Ascending aorta (tissue), 2 donors: ENCODE measurements around the gene GPR158. TPM values are rescaled to one million over a fixed set of nuclear protein-coding genes. Genes with fewer than 3 reads are reported as not detected.
"Not testable (repeated sequence)": the region's sequence is repeated elsewhere in the genome, so short reads cannot be mapped to it uniquely, and the experiment has no call there.

Source experiments
- DNase-seq, 2 donors: peaks; one replicate each; pipeline ENCODE4 v3.0.0-alpha.2; 2019; ENCODE audit warnings: low spot score in 2 of 2
- H3K27ac ChIP-seq, 2 donors: fragments of 200-600 bp; sonication (generic); one replicate each; pipeline ENCODE4 v1.5.1; 2016 to 2017; ENCODE audit warnings: mild to moderate bottlenecking in 1 of 2
- H3K27me3 ChIP-seq: fragments of 200-600 bp; sonication (generic); one replicate; pipeline ENCODE4 v1.5.1; 2017
- H3K36me3 ChIP-seq, 2 donors: fragments of 200-600 bp; sonication (generic); one replicate each; pipeline ENCODE4 v1.5.1; 2016
- H3K4me1 ChIP-seq, 2 donors: fragments of 200-600 bp; sonication (generic); one replicate each; pipeline ENCODE4 v1.5.1; 2016 to 2017; ENCODE audit warnings: mild to moderate bottlenecking in 1 of 2
- H3K4me3 ChIP-seq, 2 donors: fragments of 200-600 bp; sonication (generic); one replicate each; pipeline ENCODE4 v1.5.1; 2016 to 2017; ENCODE audit warnings: mild to moderate bottlenecking in 1 of 2
- H3K9me3 ChIP-seq, 2 donors: fragments of 200-600 bp; sonication (generic); one replicate each; pipeline ENCODE4 v1.5.1; 2016
- intact Hi-C: fragments of 100-400 bp; cut with DNase I; formaldehyde crosslinking; loops from one replicate; pipeline ENCODE4 v1.15.1; 2023
- total RNA-seq: library from RNA; depleted of rRNA; stranded (reverse); fragments of >200 nt; gene quantifications from one replicate; pipeline ENCODE4 v1.1.0, GENCODE V29; 2016
- TF ChIP-seq, protein P1 (sequence below), 3 experiments: fragments of 200-600 bp in 2 of 3; fragments of 450-650 bp in 1 of 3; sonication (generic) in 2 of 3; IDR thresholded peaks; one replicate each; pipeline ENCODE4 v1.5.1; 2016 to 2019; ENCODE audit warnings: antibody characterized with exemption in 3 of 3, mild to moderate bottlenecking in 1 of 3, moderate library complexity in 1 of 3

The GPR158 gene
- total RNA-seq, 1 donor from 2014 or later: not detected

DNA sequence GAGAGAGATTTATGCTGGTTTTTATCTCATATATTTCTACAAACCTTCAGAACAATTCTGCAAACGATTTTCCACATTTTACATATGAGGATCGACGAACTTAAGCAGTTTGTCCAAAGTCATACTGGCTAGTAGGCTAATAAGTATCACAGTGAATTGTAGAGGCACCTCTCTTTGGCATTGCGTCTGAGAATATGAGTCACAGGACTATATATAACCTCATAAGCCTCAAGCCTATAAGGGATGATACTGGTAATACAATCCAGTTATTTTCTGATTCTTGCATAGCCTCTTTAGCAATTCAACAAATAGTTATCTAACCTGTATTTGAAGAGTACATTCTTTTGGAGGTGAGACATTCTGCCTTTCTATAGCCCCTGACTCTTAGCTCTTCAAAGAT lies 129.8 kb downstream of the GPR158 start:
- DNase-seq: no peak
- intact Hi-C loops: no loop called here
- H3K4me3 ChIP-seq: no peak overlapping the region
- peaks cover 0 to 2% of the 10 kb centered on the region in 2 donors for H3K9me3 ChIP-seq
- no peak overlapping the region for H3K27ac ChIP-seq
- TF ChIP-seq, protein P1, sequence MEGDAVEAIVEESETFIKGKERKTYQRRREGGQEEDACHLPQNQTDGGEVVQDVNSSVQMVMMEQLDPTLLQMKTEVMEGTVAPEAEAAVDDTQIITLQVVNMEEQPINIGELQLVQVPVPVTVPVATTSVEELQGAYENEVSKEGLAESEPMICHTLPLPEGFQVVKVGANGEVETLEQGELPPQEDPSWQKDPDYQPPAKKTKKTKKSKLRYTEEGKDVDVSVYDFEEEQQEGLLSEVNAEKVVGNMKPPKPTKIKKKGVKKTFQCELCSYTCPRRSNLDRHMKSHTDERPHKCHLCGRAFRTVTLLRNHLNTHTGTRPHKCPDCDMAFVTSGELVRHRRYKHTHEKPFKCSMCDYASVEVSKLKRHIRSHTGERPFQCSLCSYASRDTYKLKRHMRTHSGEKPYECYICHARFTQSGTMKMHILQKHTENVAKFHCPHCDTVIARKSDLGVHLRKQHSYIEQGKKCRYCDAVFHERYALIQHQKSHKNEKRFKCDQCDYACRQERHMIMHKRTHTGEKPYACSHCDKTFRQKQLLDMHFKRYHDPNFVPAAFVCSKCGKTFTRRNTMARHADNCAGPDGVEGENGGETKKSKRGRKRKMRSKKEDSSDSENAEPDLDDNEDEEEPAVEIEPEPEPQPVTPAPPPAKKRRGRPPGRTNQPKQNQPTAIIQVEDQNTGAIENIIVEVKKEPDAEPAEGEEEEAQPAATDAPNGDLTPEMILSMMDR (IDR thresholded peaks at IDR 0.05): no peak
- no peaks in the 10 kb centered on the region for H3K36me3 ChIP-seq
- H3K4me1 ChIP-seq: no peaks in the 10 kb centered on the region
- H3K27me3 ChIP-seq: no peaks in the 10 kb centered on the region

DNA sequence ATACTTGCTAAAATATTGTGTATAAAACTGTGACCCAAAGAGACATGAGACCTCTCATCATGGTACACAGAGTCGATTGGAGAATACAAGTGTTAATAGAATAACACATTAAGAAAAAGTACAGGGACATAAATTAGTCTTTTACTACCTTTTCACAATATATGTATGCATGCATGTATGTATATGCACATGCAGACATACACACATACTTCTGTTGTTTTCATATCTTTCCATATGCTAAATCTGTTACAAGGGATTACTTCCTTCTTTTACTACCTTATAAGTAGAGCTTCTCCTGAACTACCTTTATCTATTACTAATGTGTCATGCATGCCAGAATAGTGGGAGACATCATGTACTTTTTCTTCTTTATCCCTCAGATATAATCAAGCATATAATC lies 131.6 kb downstream of the GPR158 start:
- TF ChIP-seq, protein P1 (IDR thresholded peaks at IDR 0.05): no peak
- H3K9me3 ChIP-seq: peaks cover 0 to 2% of the 10 kb centered on the region in 2 donors
- no peaks in the 10 kb centered on the region for H3K4me1 ChIP-seq
- intact Hi-C loops: no loop called here
- H3K27me3 ChIP-seq: no peaks in the 10 kb centered on the region
- no peak overlapping the region for H3K27ac ChIP-seq
- no peak for DNase-seq
- H3K36me3 ChIP-seq: no peaks in the 10 kb centered on the region
- no peak overlapping the region for H3K4me3 ChIP-seq

DNA sequence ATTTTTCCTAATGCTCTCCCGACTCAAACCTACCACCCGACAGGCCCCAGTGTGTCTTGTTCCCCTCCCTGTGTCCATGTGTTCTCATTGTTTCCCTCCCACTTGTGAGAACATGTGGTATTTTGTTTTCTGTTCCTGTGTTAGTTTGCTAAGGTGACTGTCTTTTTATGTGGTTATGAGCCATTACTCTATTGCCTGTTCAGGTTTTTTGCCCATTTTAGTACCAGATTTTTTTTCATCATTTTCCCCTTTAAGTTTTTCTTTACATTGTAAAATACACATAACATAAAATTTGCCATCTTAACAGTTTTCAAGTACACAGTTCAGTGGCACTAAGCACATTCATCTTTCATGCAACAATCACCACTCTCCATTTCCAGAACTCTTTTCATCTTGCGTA lies 133.5 kb downstream of the GPR158 start:
- Histone ChIP-seq H3K27me3 (no peaks in the 10 kb centered on the region), H3K36me3 (no peaks in the 10 kb centered on the region), H3K4me1 (no peaks in the 10 kb centered on the region), H3K9me3 (peaks cover 0 to 2% of the 10 kb centered on the region in 2 donors), H3K27ac (no peak overlapping the region), H3K4me3 (no peak overlapping the region)
- intact Hi-C loops: no loop called here
- TF ChIP-seq, protein P1 (IDR thresholded peaks at IDR 0.05): no peak
- DNase-seq: no peak

DNA sequence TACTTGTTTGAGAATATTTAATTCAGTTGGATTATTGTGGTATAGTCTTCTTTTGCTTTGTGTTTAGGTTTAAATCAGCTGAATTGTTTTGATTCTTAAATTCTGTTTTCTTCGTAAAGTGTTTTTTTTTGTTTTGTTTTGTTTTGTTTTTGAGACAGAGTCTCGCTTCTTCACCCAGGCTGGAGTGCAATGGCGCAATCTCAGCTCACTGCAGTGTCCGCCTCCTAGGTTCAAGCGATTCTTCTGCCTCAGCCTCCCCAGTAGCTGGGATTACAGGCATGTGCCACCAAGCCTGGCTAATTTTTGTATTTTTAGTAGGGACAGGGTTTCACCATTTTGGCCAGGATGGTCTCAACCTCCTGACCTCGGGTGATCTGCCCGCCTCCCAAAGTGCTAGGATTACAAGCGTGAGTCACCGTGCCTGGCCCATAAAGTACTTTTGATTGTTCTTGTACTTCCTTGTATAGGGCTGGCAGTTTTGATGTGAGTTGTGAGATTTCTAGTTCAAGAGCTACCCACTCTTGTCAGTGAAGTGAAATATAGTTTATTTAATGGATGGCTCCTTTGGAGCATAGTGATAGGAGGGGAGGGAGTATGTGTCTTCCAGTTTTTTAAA lies 142.9 kb downstream of the GPR158 start:
- H3K9me3 ChIP-seq, H3K4me3 ChIP-seq, DNase-seq, intact Hi-C loops, H3K27ac ChIP-seq, H3K27me3 ChIP-seq, H3K4me1 ChIP-seq, H3K36me3 ChIP-seq: not testable (repeated sequence)

DNA sequence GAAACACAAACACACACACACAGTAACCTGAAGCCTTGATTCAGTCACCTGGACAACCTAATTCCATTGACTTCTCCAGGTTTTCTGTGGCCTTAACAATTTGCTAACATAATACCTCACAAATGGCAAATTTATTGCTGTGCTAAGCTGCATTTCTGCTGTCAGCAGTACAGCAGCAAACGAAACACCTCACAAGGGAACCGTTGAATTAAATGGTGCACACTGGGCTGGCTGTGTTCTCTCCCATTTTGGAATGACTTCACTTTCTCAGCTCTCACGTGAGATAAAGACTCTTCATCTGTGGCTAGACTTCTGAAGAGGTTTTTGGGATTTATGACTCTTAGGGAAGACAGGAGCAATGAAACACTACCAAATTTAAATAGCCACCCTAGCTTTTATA lies 152.5 kb downstream of the GPR158 start:
- intact Hi-C loops: no loop called here
- H3K36me3 ChIP-seq: no peaks in the 10 kb centered on the region
- H3K9me3 ChIP-seq: no peaks in the 10 kb centered on the region
- H3K27me3 ChIP-seq: no peaks in the 10 kb centered on the region
- TF ChIP-seq, protein P1 (IDR thresholded peaks at IDR 0.05): no peak
- no peak overlapping the region for H3K27ac ChIP-seq
- DNase-seq: no peak
- no peaks in the 10 kb centered on the region for H3K4me1 ChIP-seq
- no peak overlapping the region for H3K4me3 ChIP-seq

DNA sequence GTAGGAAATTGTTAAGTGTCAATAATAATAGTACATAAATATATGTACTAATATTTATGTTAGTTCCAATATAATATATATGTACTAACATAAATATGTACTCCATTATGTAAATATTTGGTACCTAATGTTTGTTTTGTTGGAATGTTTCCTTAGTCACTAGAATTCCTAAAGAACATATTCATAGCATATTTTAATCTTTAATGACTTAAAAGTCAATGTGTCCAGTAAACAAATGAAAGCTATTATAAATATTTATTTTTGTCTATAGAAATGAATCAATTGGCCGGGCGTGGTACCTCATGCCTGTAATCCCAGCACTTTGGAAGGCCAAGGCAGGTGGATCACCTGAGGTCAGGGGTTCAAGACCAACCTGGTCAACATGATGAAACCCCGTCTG lies 153.6 kb downstream of the GPR158 start:
- no peaks in the 10 kb centered on the region for H3K9me3 ChIP-seq
- no peak for DNase-seq
- H3K27me3 ChIP-seq: no peaks in the 10 kb centered on the region
- TF ChIP-seq, protein P1 (IDR thresholded peaks at IDR 0.05): no peak
- no peaks in the 10 kb centered on the region for H3K36me3 ChIP-seq
- intact Hi-C loops: no loop called here
- H3K4me1 ChIP-seq: no peaks in the 10 kb centered on the region
- no peak overlapping the region for H3K4me3 ChIP-seq
- H3K27ac ChIP-seq: no peak overlapping the region

DNA sequence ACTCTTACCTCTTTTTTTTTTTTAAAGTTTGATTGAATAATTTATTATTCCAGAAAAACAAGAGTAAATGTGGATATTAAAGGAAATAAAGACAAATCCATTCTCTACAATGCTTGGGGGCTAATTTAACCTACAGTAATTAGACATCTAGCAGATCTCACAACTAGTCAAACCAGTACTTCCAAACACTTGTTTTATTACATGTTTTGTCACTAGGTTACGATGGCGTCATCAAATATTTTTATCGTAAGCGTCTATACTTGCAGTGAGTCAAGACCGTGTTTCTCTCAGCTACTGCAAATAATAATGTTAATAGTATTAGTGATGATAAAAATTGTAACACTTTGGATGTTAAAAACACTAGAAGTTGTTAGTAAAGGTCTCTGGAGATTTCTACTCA lies 154.8 kb downstream of the GPR158 start:
- intact Hi-C loops: not testable (repeated sequence)

More for the DNA sequence above, 154.8 kb downstream of the GPR158 start:
- not testable (repeated sequence) for H3K27me3 ChIP-seq, H3K27ac ChIP-seq, H3K36me3 ChIP-seq, H3K4me3 ChIP-seq, H3K4me1 ChIP-seq, DNase-seq, H3K9me3 ChIP-seq
